Measurements from ENCODE around the gene MAGI2.

- TF ChIP-seq CTCF (IDR thresholded peaks at IDR 0.05) (no peak), POLR2A (IDR thresholded peaks at IDR 0.05) (no peak)
These were observed 320.5 kb downstream of the MAGI2 start for GRCh38 chr7:79132844-79133451.
